H1 (cell line): ENCODE data around the gene SNAPC2. TPM values are rescaled to one million over a fixed set of nuclear protein-coding genes. Genes with fewer than 3 reads are reported as not detected.

Experiments used
- CTCF ChIA-PET: fragments of 300-600 bp; sonication (Branson Sonifier 250); formaldehyde crosslinking; loops from one replicate; lab custom pipeline; 2021; ENCODE audit not compliant: partially characterized antibody; lab: Charles Lee
- POLR2A ChIA-PET: fragments of 300-600 bp; sonication (Branson Sonifier 250); formaldehyde crosslinking; loops from one replicate; lab custom pipeline; 2021; ENCODE audit warnings: inconsistent platforms; ENCODE audit not compliant: partially characterized antibody; lab: Charles Lee
- DNase-seq, 2 experiments: peaks; one replicate each; pipeline versions ENCODE4 v3.0.0 to v3.0.0-alpha.2; 2010 to 2022; ENCODE audit warnings: low spot score in 2 of 2, low read depth in 1 of 2, mixed read lengths in 1 of 2
- FAIRE-seq: peaks from 2 replicates; lab custom pipeline; 2011; peaks lifted over from hg19 to GRCh38; lab: Jason Lieb, UNC
- H2AFZ ChIP-seq: 2 replicates; pipeline ENCODE4 v1.8.1; 2012; ENCODE audit warnings: low read length, inconsistent platforms
- H2AK5ac ChIP-seq: 2 replicates; pipeline ENCODE4 v1.6.1; 2013; ENCODE audit warnings: low read depth, low read length
- H2BK120ac ChIP-seq: replicated peaks from 2 replicates; pipeline ENCODE3; 2013; ENCODE audit warnings: low read depth, low read length, inconsistent platforms
- H2BK12ac ChIP-seq: 2 replicates; pipeline ENCODE4 v1.6.1; 2013; ENCODE audit warnings: low read depth, low read length
- H2BK15ac ChIP-seq: 2 replicates; pipeline ENCODE4 v1.6.1; 2013; ENCODE audit warnings: low read length
- H2BK20ac ChIP-seq: 2 replicates; pipeline ENCODE4 v1.6.1; 2013; ENCODE audit warnings: low read length
- H2BK5ac ChIP-seq: 2 replicates; pipeline ENCODE4 v1.6.1; 2013; ENCODE audit warnings: low read depth, low read length
- H3K14ac ChIP-seq: 2 replicates; pipeline ENCODE4 v1.6.1; 2013; ENCODE audit warnings: inconsistent platforms; ENCODE audit not compliant: insufficient read length
- H3K18ac ChIP-seq: 2 replicates; pipeline ENCODE4 v1.6.1; 2013; ENCODE audit warnings: low read length; ENCODE audit errors: extremely low read depth
- H3K23ac ChIP-seq: 2 replicates; pipeline ENCODE4 v1.6.1; 2013; ENCODE audit warnings: inconsistent platforms; ENCODE audit not compliant: insufficient read length
- H3K23me2 ChIP-seq: 2 replicates; pipeline ENCODE4 v1.6.1; 2013; ENCODE audit warnings: low read depth, low read length
- H3K27ac ChIP-seq: 2 replicates; pipeline ENCODE4 v1.6.1; 2011; ENCODE audit warnings: low read depth, low read length, inconsistent platforms
- H3K27me3 ChIP-seq, 4 experiments: replicated peaks in 1 of 4; 1 replicate in 1 of 4; 2 replicates in 3 of 4; pipeline versions ENCODE4 v1.6.1 to v1.8.1; 2011 to 2013; ENCODE audit warnings: low read length in 3 of 4, mild to moderate bottlenecking in 3 of 4, inconsistent platforms in 2 of 4, mixed read lengths in 2 of 4, moderate library complexity in 1 of 4; ENCODE audit not compliant: control insufficient read depth in 3 of 4, insufficient read depth in 3 of 4; ENCODE audit errors: extremely low read depth in 1 of 4
- H3K36me3 ChIP-seq, 4 experiments: 2 replicates each; pipeline versions ENCODE4 v1.6.1 to v1.8.1; 2011 to 2013; ENCODE audit warnings: mild to moderate bottlenecking in 4 of 4, low read length in 3 of 4, moderate library complexity in 2 of 4, control low read depth in 1 of 4, inconsistent platforms in 1 of 4; ENCODE audit not compliant: insufficient read depth in 4 of 4, control insufficient read depth in 2 of 4
- H3K4ac ChIP-seq: replicated peaks from 2 replicates; pipeline ENCODE3; 2013; ENCODE audit warnings: low read length, low read depth, mixed read lengths, inconsistent platforms; ENCODE audit not compliant: insufficient read length
- H3K4me1 ChIP-seq, 4 experiments: replicated peaks in 1 of 4; 1 replicate in 1 of 4; 2 replicates in 3 of 4; pipeline versions ENCODE4 v1.6.1 to v1.8.1; 2011 to 2013; ENCODE audit warnings: low read length in 3 of 4, inconsistent platforms in 2 of 4, mixed read lengths in 1 of 4; ENCODE audit not compliant: insufficient read depth in 4 of 4, control insufficient read depth in 3 of 4
- H3K4me2 ChIP-seq, 2 experiments: 2 replicates each; pipeline versions ENCODE4 v1.6.1 to v1.8.1; 2011 to 2013; ENCODE audit warnings: low read depth in 2 of 2, low read length in 2 of 2, control low read depth in 1 of 2, inconsistent platforms in 1 of 2, mild to moderate bottlenecking in 1 of 2; ENCODE audit not compliant: insufficient read depth in 1 of 2
- H3K4me3 ChIP-seq, 4 experiments: fragments of 200-600, 300-600 bp in 1 of 4; sonication (generic), shearing (Covaris generic), sonication (Bioruptor Twin) in 1 of 4; 2 replicates each; pipeline versions ENCODE4 v1.5.1 to v1.8.1; 2011 to 2016; ENCODE audit warnings: low read length in 4 of 4, low read depth in 3 of 4, control low read depth in 2 of 4, inconsistent platforms in 2 of 4, mild to moderate bottlenecking in 2 of 4, mixed read lengths in 1 of 4, moderate library complexity in 1 of 4; ENCODE audit not compliant: insufficient read depth in 2 of 4; ENCODE audit errors: extremely low read depth in 1 of 4
- H3K56ac ChIP-seq: replicated peaks from 2 replicates; pipeline ENCODE3; 2013; ENCODE audit warnings: low read depth, mild to moderate bottlenecking, mixed read lengths, low read length, inconsistent platforms; ENCODE audit not compliant: insufficient read length
- H3K79me1 ChIP-seq: 2 replicates; pipeline ENCODE4 v1.6.1; 2013; ENCODE audit warnings: low read depth, low read length, control low read depth
- H3K79me2 ChIP-seq, 2 experiments: 2 replicates each; pipeline versions ENCODE4 v1.6.1 to v1.8.1; 2012 to 2013; ENCODE audit warnings: low read length in 2 of 2, mild to moderate bottlenecking in 2 of 2, inconsistent platforms in 1 of 2; ENCODE audit not compliant: insufficient read depth in 2 of 2, control insufficient read depth in 1 of 2
- H3K9ac ChIP-seq, 4 experiments: replicated peaks in 1 of 4; 1 replicate in 1 of 4; 2 replicates in 3 of 4; pipeline versions ENCODE4 v1.6.1 to v1.8.1; 2011 to 2013; ENCODE audit warnings: low read depth in 3 of 4, low read length in 3 of 4, control low read depth in 2 of 4, mild to moderate bottlenecking in 2 of 4, moderate library complexity in 2 of 4, inconsistent platforms in 1 of 4; ENCODE audit errors: extremely low read depth in 1 of 4
- H3K9me3 ChIP-seq, 2 experiments: 2 replicates each; pipeline versions ENCODE4 v1.6.1 to v1.8.1; 2012 to 2013; ENCODE audit warnings: mild to moderate bottlenecking in 2 of 2, moderate library complexity in 2 of 2, control low read depth in 1 of 2, inconsistent platforms in 1 of 2, low read depth in 1 of 2, low read length in 1 of 2, mixed read lengths in 1 of 2; ENCODE audit not compliant: insufficient read depth in 2 of 2
- H4K20me1 ChIP-seq, 2 experiments: replicated peaks in 1 of 2; 2 replicates each; pipeline versions ENCODE3 to v1.8.1; 2011 to 2013; ENCODE audit warnings: inconsistent platforms in 2 of 2, low read length in 2 of 2, mild to moderate bottlenecking in 1 of 2; ENCODE audit not compliant: insufficient read depth in 2 of 2, control insufficient read depth in 1 of 2
- H4K5ac ChIP-seq: 2 replicates; pipeline ENCODE4 v1.6.1; 2013; ENCODE audit warnings: low read length, low read depth, mixed read lengths, inconsistent platforms; ENCODE audit not compliant: insufficient read length
- H4K8ac ChIP-seq: 2 replicates; pipeline ENCODE4 v1.8.0; 2013; ENCODE audit warnings: mild to moderate bottlenecking, moderate library complexity, low read length, inconsistent platforms; ENCODE audit not compliant: insufficient read depth; ENCODE audit errors: extremely low read depth
- H4K91ac ChIP-seq: replicated peaks from 2 replicates; pipeline ENCODE3; 2013; ENCODE audit warnings: low read length, mixed read lengths, inconsistent platforms; ENCODE audit not compliant: insufficient read length
- ATF3 ChIP-seq: IDR thresholded peaks from 2 replicates; pipeline ENCODE4 v1.6.1; 2011; ENCODE audit warnings: low read depth, mild to moderate bottlenecking, low read length; ENCODE audit not compliant: insufficient read depth
- CREB1 ChIP-seq: IDR thresholded peaks from 2 replicates; pipeline ENCODE4 v1.6.1; 2012; ENCODE audit warnings: inconsistent platforms
- CTBP2 ChIP-seq: IDR thresholded peaks from 2 replicates; pipeline ENCODE4 v1.7.0; 2011; ENCODE audit warnings: borderline replicate concordance, mild to moderate bottlenecking, moderate library complexity, mixed read lengths, low read length; ENCODE audit not compliant: insufficient read depth, insufficient read length
- E2F6 ChIP-seq: IDR thresholded peaks from 2 replicates; pipeline ENCODE4 v1.6.1; 2012; ENCODE audit warnings: inconsistent platforms
- EGR1 ChIP-seq: IDR thresholded peaks from 2 replicates; pipeline ENCODE4 v1.6.1; 2011; ENCODE audit warnings: low read depth, low read length, borderline replicate concordance
- HDAC6 ChIP-seq: IDR thresholded peaks from one replicate; pipeline ENCODE4 v1.7.1; 2012; ENCODE audit warnings: low read depth, mild to moderate bottlenecking, inconsistent platforms, low read length, moderate library complexity
- NRF1 ChIP-seq: IDR thresholded peaks from 2 replicates; pipeline ENCODE4 v1.6.1; 2011; ENCODE audit warnings: mild to moderate bottlenecking, low read depth, low read length, improper control_type of control experiment
- RFX5 ChIP-seq: IDR thresholded peaks from 2 replicates; pipeline ENCODE4 v1.6.1; 2011; ENCODE audit warnings: low read depth, low read length, improper control_type of control experiment, borderline replicate concordance
- RXRA ChIP-seq: IDR thresholded peaks from 2 replicates; pipeline ENCODE4 v1.6.1; 2011; ENCODE audit warnings: low read depth, mild to moderate bottlenecking, low read length, moderate library complexity; ENCODE audit not compliant: insufficient read depth
- TAF1 ChIP-seq: IDR thresholded peaks from 2 replicates; pipeline ENCODE4 v1.6.1; 2011; ENCODE audit warnings: mild to moderate bottlenecking, low read depth, low read length
- TCF12 ChIP-seq: IDR thresholded peaks from 2 replicates; pipeline ENCODE4 v1.6.1; 2011; ENCODE audit warnings: low read depth, mild to moderate bottlenecking, low read length
- WGBS, 2 experiments: shearing (Covaris generic) in 1 of 2; methylation state at CpG; one replicate each; pipeline versions ENCODE4 v1.1.6 to v1.1.7; 2013 to 2015; ENCODE audit warnings: low lambda C conversion rate in 2 of 2, mixed read lengths in 2 of 2, inconsistent platforms in 1 of 2, low coverage in 1 of 2, missing lambda C conversion rate in 1 of 2; ENCODE audit not compliant: insufficient replicate concordance in 2 of 2, insufficient coverage in 1 of 2, insufficient read length in 1 of 2; ENCODE audit errors: extremely low coverage in 1 of 2, missing lambda C conversion rate in 1 of 2; 5-methylcytosine and 5-hydroxymethylcytosine counted together
- polyA plus RNA-seq, 7 experiments: library from polyadenylated mRNA; depleted of rRNA in 3 of 7; stranded (reverse) in 5 of 7; unstranded in 2 of 7; fragments of >200 nt in 5 of 7; fragments of 200-250 nt in 2 of 7; gene quantifications; 1 replicate in 5 of 7; 2 replicates in 1 of 7; 4 replicates in 1 of 7; pipeline versions ENCODE4 v1.2.1 to v1.2.3, GENCODE V29; 2011 to 2013; ENCODE audit warnings: missing spikeins in 2 of 7, mixed read lengths in 2 of 7
- total RNA-seq: library from RNA; stranded (reverse); fragmentation: NEBNext Ultra II Directional; extraction: Animal tissue kit (Norgen Biotek cat#: 25700); gene quantifications from 2 replicates; pipeline ENCODE4 v1.2.1, GENCODE V29; 2021

SNAPC2 gene
- total and polyA plus RNA-seq, 2 of the 8 experiments (the other 6 are each of a cell fraction or from before 2014, with no cell fraction given) = 18.2 to 20.3 TPM

DNA sequence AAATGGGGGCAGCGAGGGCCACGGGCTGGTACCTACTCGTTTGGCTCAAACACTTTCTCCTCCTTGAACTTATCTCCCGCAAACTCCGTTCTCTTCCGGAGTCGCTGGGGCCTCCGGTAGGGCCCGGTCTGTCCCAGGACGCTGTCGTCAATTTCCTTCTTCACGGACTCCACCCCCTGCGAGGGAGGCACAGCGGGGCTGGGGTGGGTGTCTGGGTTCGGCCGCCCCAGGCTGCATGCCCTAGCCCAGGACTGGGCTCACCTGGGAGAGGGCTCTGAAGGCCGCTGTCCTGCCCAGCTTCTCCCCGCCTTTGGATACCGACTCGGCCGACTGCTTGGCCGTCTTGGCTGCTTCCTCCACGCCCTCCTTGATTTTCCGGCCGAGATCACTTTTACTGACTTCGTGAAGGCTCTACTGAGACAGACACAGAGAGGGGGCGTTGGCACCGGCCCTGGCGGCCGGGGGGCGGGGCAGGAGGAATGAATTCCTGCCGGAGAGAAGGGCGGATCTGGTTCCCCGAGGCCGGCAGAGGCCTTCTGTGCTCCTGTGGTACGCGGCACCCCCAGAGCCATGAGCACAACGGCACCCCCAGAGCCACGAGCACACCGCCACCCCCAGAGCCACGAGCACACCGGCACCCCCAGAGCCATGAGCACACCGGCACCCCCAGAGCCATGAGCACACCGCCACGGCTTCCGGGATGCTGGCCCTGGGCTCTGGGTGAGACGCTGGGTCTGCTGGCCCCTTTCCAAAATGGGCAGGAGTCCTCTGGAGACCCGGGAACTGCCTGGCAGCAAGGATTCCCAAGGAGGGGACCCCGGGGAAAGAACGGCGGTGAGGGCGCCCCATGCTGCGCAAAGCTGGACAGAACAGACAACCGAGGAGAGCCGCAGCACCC lies 13.9 kb downstream of the SNAPC2 start:
- 88% methylated on average over 28 of the region's 55 CpGs; no CpG with 5 or more reads in 1 of the 2 experiments for WGBS, 2 experiments
- no peak for FAIRE-seq
- CTCF ChIA-PET = interaction anchor here (0.6 to 2.3 kb wide), 8 partner anchors 8 to 162 kb away, joined by 3 to 14 read pairs (median 3); partner anchors contain the start of gene TIMM44
- TF ChIP-seq HDAC6 (no peak), ATF3 (no peak), RXRA (no peak), CTBP2 (no peak), RFX5 (no peak), TAF1 (no peak), TCF12 (no peak), E2F6 (no peak), NRF1 (no peak), EGR1 (no peak), CREB1 (no peak)

More for the DNA sequence above, 13.9 kb downstream of the SNAPC2 start:
- H3K4me2 ChIP-seq = no peak overlapping the region
- H3K79me1 ChIP-seq = no peaks in the 10 kb centered on the region
- H3K4me3 ChIP-seq = no peak overlapping the region
- no peaks in the 10 kb centered on the region for H3K27me3 ChIP-seq
- peaks cover 3 to 8% of the 10 kb centered on the region in 2 experiments for H4K20me1 ChIP-seq
- POLR2A ChIA-PET = interaction anchor here (10.4 kb wide), 1 partner anchor 8 kb away, joined by 205 read pairs; the partner anchor contains the start of gene TIMM44
- H3K23ac ChIP-seq = no peak overlapping the region
- DNase-seq = no peak
- H4K5ac ChIP-seq = no peak overlapping the region
- H3K9ac ChIP-seq = no peak overlapping the region
- H3K79me2 ChIP-seq = peaks cover 0 to 2% of the 10 kb centered on the region in 2 experiments; a peak in 1 of 4 replicates
- no peak overlapping the region for H3K18ac ChIP-seq
- no peak overlapping the region for H2BK15ac ChIP-seq
- no peak overlapping the region for H3K56ac ChIP-seq
- H3K27ac ChIP-seq = no peak overlapping the region
- no peaks in the 10 kb centered on the region for H3K23me2 ChIP-seq
- H2BK120ac ChIP-seq = no peak overlapping the region
- no peak overlapping the region for H3K14ac ChIP-seq
- H2AK5ac ChIP-seq = no peak overlapping the region
- H2BK5ac ChIP-seq = no peak overlapping the region
- no peak overlapping the region for H3K4ac ChIP-seq
- H4K8ac ChIP-seq = no peak overlapping the region
- no peaks in the 10 kb centered on the region for H3K4me1 ChIP-seq
- no peaks in the 10 kb centered on the region for H3K9me3 ChIP-seq
- no peak overlapping the region for H2BK20ac ChIP-seq
- H3K36me3 ChIP-seq = peaks cover 27 to 83% (median 58%) of the 10 kb centered on the region in 4 experiments
- H2AFZ ChIP-seq = no peak overlapping the region
- no peak overlapping the region for H2BK12ac ChIP-seq
- no peak overlapping the region for H4K91ac ChIP-seq
